IPS DF 19.7 (cell line): ENCODE measurements around the gene HJURP.

Experiments
- DNase-seq: peaks from one replicate; pipeline ENCODE4 v3.0.0-alpha.2; 2013; ENCODE audit warnings: low read depth, low spot score

HJURP gene

GRCh38 chr2:233830111-233830802 lies 24.1 kb downstream of the HJURP start:
- DNase-seq = no peak

- DNase-seq = no peak
Measured at GRCh38 chr2:233829193-233830110, 24.9 kb downstream of the HJURP start.

- no peak for DNase-seq
Measured at GRCh38 chr2:233828546-233829192, 25.7 kb downstream of the HJURP start.

- no peak for DNase-seq
Measured at GRCh38 chr2:233824373-233824772, 30.0 kb downstream of the HJURP start.

- DNase-seq = no peak
Measured at GRCh38 chr2:233823731-233824121, 30.6 kb downstream of the HJURP start.

GRCh38 chr2:233822781-233823730 lies 31.3 kb downstream of the HJURP start:
- no peak for DNase-seq

GRCh38 chr2:233822101-233822771 lies 32.1 kb downstream of the HJURP start:
- DNase-seq = no peak

GRCh38 chr2:233821709-233822100 lies 32.6 kb downstream of the HJURP start:
- DNase-seq = no peak

GRCh38 chr2:233821196-233821595 lies 33.1 kb downstream of the HJURP start:
- no peak for DNase-seq

GRCh38 chr2:233820774-233821105 lies 33.6 kb downstream of the HJURP start:
- DNase-seq = no peak

GRCh38 chr2:233819884-233820773 lies 34.2 kb downstream of the HJURP start:
- no peak for DNase-seq

- no peak for DNase-seq
Measured at GRCh38 chr2:233818639-233819621, 35.4 kb downstream of the HJURP start.

GRCh38 chr2:233817995-233818638 lies 36.2 kb downstream of the HJURP start:
- no peak for DNase-seq

- DNase-seq = no peak
Measured at GRCh38 chr2:233817361-233817911, 36.9 kb downstream of the HJURP start.

- DNase-seq = no peak
Measured at GRCh38 chr2:233816771-233817170, 37.6 kb downstream of the HJURP start.

GRCh38 chr2:233816334-233816733 lies 38.0 kb downstream of the HJURP start:
- DNase-seq = no peak

- DNase-seq = no peak
Measured at GRCh38 chr2:233815861-233816260, 38.5 kb downstream of the HJURP start.
